K562 (cell line): ENCODE results near the gene BIK. TPM values are rescaled to one million over a fixed set of nuclear protein-coding genes. Genes with fewer than 3 reads are reported as not detected.

ENCODE experiments used
- ATAC-seq: fragments of 200-7000 bp; cut with Tn5 transposase; 3 replicates; pipeline ENCODE4 v1.9.1; 2020; ENCODE audit warnings: moderate library complexity
- BruUV-seq: library from RNA; stranded (reverse); fragments of 400-500 nt; replicated peaks from 2 replicates; lab custom pipeline; 2021; lab: Mats Ljungman, UMichigan
- CTCF ChIA-PET: fragments of 300-600 bp; formaldehyde crosslinking; extraction: SDS; loops from one replicate; lab custom pipeline; 2021; ENCODE audit warnings: low intra/inter-chr PET ratio; lab: Yijun Ruan, JAX
- POLR2A ChIA-PET: fragments of 300-600, 350-650 bp; sonication (Branson Sonifier 250); formaldehyde crosslinking; extraction: SDS; loops from one replicate; lab custom pipeline; 2021; ENCODE audit warnings: antibody characterized with exemption, inconsistent platforms; lab: Yijun Ruan, JAX
- DNase-seq, 4 experiments: peaks; one replicate each; pipeline versions ENCODE4 v3.0.0 to v3.0.0-alpha.2; 2011 to 2018; ENCODE audit warnings: low spot score in 3 of 4, mixed read lengths in 3 of 4; ENCODE audit errors: extremely low read depth in 1 of 4
- FAIRE-seq: peaks from 2 replicates; lab custom pipeline; 2011; peaks lifted over from hg19 to GRCh38; lab: Jason Lieb, UNC
- H2AFZ ChIP-seq: 2 replicates; pipeline ENCODE4 v1.6.0; 2011; ENCODE audit warnings: low read depth, low read length, control low read depth, inconsistent platforms
- H3K27ac ChIP-seq: fragments of 200-600 bp; 3 replicates; pipeline ENCODE4 v1.8.0; 2011; ENCODE audit warnings: low read depth, mild to moderate bottlenecking, control low read depth, inconsistent platforms, low read length, moderate library complexity, mixed read lengths; ENCODE audit errors: extremely low read depth
- H3K27me3 ChIP-seq, 2 experiments: fragments of 300-600 bp in 1 of 2; 2 replicates in 1 of 2; 3 replicates in 1 of 2; pipeline versions ENCODE4 v1.6.0 to v1.8.0; 2011; ENCODE audit warnings: inconsistent platforms in 2 of 2, low read length in 2 of 2, mild to moderate bottlenecking in 1 of 2, mixed read lengths in 1 of 2, moderate library complexity in 1 of 2; ENCODE audit not compliant: control insufficient read depth in 2 of 2, insufficient read depth in 2 of 2
- H3K36me3 ChIP-seq: fragments of 300-600 bp; 3 replicates; pipeline ENCODE4 v1.8.0; 2011; ENCODE audit warnings: mild to moderate bottlenecking, low read length, inconsistent platforms; ENCODE audit not compliant: control insufficient read depth, insufficient read depth
- H3K4me1 ChIP-seq, 2 experiments: fragments of 200-600 bp in 1 of 2; replicated peaks in 1 of 2; 2 replicates in 1 of 2; 3 replicates in 1 of 2; pipeline versions ENCODE4 v1.5.1 to v1.8.0; 2011; ENCODE audit warnings: inconsistent platforms in 2 of 2, low read length in 2 of 2, mild to moderate bottlenecking in 1 of 2, mixed read lengths in 1 of 2, moderate library complexity in 1 of 2; ENCODE audit not compliant: control insufficient read depth in 2 of 2, insufficient read depth in 2 of 2
- H3K4me2 ChIP-seq: 2 replicates; pipeline ENCODE4 v1.6.1; 2011; ENCODE audit warnings: low read length, control low read depth, inconsistent platforms, mixed read lengths; ENCODE audit not compliant: insufficient read depth
- H3K4me3 ChIP-seq: fragments of 200-600 bp; sonication (generic), shearing (Covaris generic); 2 replicates; pipeline ENCODE4 v1.5.1; 2016; ENCODE audit warnings: control low read depth, inconsistent platforms
- H3K79me2 ChIP-seq: fragments of 200-600 bp; 3 replicates; pipeline ENCODE4 v1.8.0; 2011; ENCODE audit warnings: low read length, inconsistent platforms; ENCODE audit not compliant: control insufficient read depth, insufficient read depth
- H3K9ac ChIP-seq, 2 experiments: 2 replicates each; pipeline versions ENCODE4 v1.6.0 to v1.6.1; 2011; ENCODE audit warnings: low read depth in 2 of 2, low read length in 2 of 2, control low read depth in 1 of 2, inconsistent platforms in 1 of 2, mild to moderate bottlenecking in 1 of 2, mixed read lengths in 1 of 2; ENCODE audit not compliant: insufficient read depth in 1 of 2
- H3K9me1 ChIP-seq: one replicate; pipeline ENCODE4 v1.6.0; 2011; ENCODE audit warnings: inconsistent platforms, mild to moderate bottlenecking, low read length, moderate library complexity; ENCODE audit not compliant: control insufficient read depth, insufficient read depth
- H3K9me3 ChIP-seq: replicated peaks from 2 replicates; pipeline ENCODE4 v1.5.1; 2011; ENCODE audit warnings: low read depth, low read length, inconsistent platforms; ENCODE audit not compliant: control insufficient read depth, insufficient read depth
- H4K20me1 ChIP-seq: replicated peaks from 2 replicates; pipeline ENCODE4 v1.6.1; 2011; ENCODE audit warnings: low read length, inconsistent platforms, mixed read lengths; ENCODE audit not compliant: control insufficient read depth, insufficient read depth
- CEBPB ChIP-seq: fragments of 450-650 bp; IDR thresholded peaks from 2 replicates; pipeline ENCODE4 v1.6.1; 2016; ENCODE audit warnings: missing genetic modification characterization, missing compliant biosample characterization
- KLF16 ChIP-seq: IDR thresholded peaks from 2 replicates; pipeline ENCODE4 v1.6.1; 2016; ENCODE audit warnings: antibody characterized with exemption
- MTA2 ChIP-seq: fragments of 450-650 bp; IDR thresholded peaks from 2 replicates; pipeline ENCODE4 v1.6.1; 2016; ENCODE audit warnings: low read depth
- WGBS: fragments of 100-300 bp; shearing (Covaris generic); methylation state at CpG from one replicate; pipeline ENCODE4 v1.1.6; 2016; ENCODE audit warnings: low coverage, mixed read lengths; ENCODE audit not compliant: insufficient coverage; ENCODE audit errors: missing lambda C conversion rate; 5-methylcytosine and 5-hydroxymethylcytosine counted together
- in situ Hi-C: fragments of 300-500 bp; cut with MboI; formaldehyde crosslinking; loops from 4 replicates; pipeline ENCODE4 v1.15.0; 2018; ENCODE audit warnings: inconsistent platforms, mixed read lengths
- intact Hi-C: fragments of 100-400 bp; cut with micrococcal nuclease; formaldehyde crosslinking; loops from 2 replicates; pipeline ENCODE4 v1.14.2; 2022
- polyA plus RNA-seq, 8 experiments: library from polyadenylated mRNA; depleted of rRNA in 4 of 8; stranded (reverse) in 5 of 8; unstranded in 3 of 8; fragments of >200 nt; fragmentation: Nextera tagmentation in 2 of 8; fragmentation: Illumina TruSeq in 1 of 8; extraction: Ambion mirVana in 2 of 8; extraction: Trizol in 1 of 8; gene quantifications; 2 replicates each; pipeline versions ENCODE4 v1.2.1 to v1.2.3, GENCODE V29; 2011 to 2014; ENCODE audit warnings: inconsistent platforms in 1 of 8, missing spikeins in 1 of 8
- total RNA-seq, 7 experiments: library from RNA; depleted of rRNA in 6 of 7; stranded (reverse); fragments of >200 nt in 6 of 7; fragmentation: Illumina TruSeq in 2 of 7; extraction: Trizol in 2 of 7; gene quantifications; 2 replicates each; pipeline versions ENCODE4 v1.2.1 to v1.2.3, GENCODE V29; 2011 to 2021; ENCODE audit warnings: low replicate concordance in 1 of 7
- TF ChIP-seq, protein P1 (sequence below): sonication (generic); formaldehyde crosslinking; IDR thresholded peaks from 2 replicates; pipeline ENCODE4 v1.8.1; 2023; ENCODE audit warnings: mild to moderate bottlenecking, missing genetic modification reagents

Gene BIK
- total and polyA plus RNA-seq, 9 of the 15 experiments (the other 6 are each of a cell fraction or from before 2014, with no cell fraction given) = 0.08 to 0.23 (median 0.18) TPM; not detected in 4

DNA sequence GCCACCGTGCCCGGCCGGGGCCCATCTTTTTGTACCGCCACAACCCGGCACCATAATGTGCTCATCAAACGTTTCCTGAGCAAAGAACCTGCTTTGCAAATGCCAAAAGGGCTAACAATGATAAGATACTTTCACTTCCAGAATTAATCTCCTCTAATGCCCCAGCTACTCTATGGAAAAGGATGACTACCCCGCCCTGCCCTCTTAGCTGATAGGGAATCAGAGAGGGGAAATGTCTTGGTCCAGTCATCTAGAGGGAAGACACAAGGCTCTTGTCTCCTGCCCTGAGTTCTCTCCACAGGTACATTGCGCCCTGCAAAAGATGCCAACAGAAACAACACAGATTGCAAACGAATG lies 21.9 kb upstream of the BIK start:
- in situ Hi-C loops = no loop called here
- H3K27ac ChIP-seq = no peak overlapping the region; the same call in 2 of the 3 replicates
- no TSS peak for BruUV-seq
- DNase-seq (no peak), FAIRE-seq (no peak), ATAC-seq (no peak)
- WGBS = 42% methylated on average over 6 of the region's 9 CpGs
- TF ChIP-seq CEBPB (tag) (peak; percentile 7; the same call in 1 of the 2 replicates), MTA2 (no peak), KLF16 (no peak)
- TF ChIP-seq, protein P1, sequence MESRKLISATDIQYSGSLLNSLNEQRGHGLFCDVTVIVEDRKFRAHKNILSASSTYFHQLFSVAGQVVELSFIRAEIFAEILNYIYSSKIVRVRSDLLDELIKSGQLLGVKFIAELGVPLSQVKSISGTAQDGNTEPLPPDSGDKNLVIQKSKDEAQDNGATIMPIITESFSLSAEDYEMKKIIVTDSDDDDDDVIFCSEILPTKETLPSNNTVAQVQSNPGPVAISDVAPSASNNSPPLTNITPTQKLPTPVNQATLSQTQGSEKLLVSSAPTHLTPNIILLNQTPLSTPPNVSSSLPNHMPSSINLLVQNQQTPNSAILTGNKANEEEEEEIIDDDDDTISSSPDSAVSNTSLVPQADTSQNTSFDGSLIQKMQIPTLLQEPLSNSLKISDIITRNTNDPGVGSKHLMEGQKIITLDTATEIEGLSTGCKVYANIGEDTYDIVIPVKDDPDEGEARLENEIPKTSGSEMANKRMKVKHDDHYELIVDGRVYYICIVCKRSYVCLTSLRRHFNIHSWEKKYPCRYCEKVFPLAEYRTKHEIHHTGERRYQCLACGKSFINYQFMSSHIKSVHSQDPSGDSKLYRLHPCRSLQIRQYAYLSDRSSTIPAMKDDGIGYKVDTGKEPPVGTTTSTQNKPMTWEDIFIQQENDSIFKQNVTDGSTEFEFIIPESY (CRISPR knock-in tag) = 0 out of 2 replicates have a peak, but pooled peaks have one; percentile 5
- H3K36me3 ChIP-seq = no peaks in the 10 kb centered on the region
- peak overlapping the region; percentile 94 for H2AFZ ChIP-seq
- H3K9ac ChIP-seq = peak overlapping the region in 1 of 2 experiments; percentile 81; a peak in 2 of 4 replicates
- peaks cover 3 to 17% of the 10 kb centered on the region in 2 experiments; a peak in 4 of 5 replicates for H3K4me1 ChIP-seq
- H3K4me2 ChIP-seq = peak overlapping the region; percentile 83
- H3K27me3 ChIP-seq = no peaks in the 10 kb centered on the region
- POLR2A ChIA-PET = no interaction called here
- no peaks in the 10 kb centered on the region for H3K9me1 ChIP-seq
- H4K20me1 ChIP-seq = no peaks in the 10 kb centered on the region
- no peaks in the 10 kb centered on the region for H3K9me3 ChIP-seq
- intact Hi-C loops = no loop called here
- CTCF ChIA-PET = no interaction called here
- no peaks in the 10 kb centered on the region for H3K79me2 ChIP-seq
- peak overlapping the region; percentile 57 for H3K4me3 ChIP-seq
